Hepatocyte (in vitro differentiated cells): ENCODE measurements around the gene PDCD7.

Source experiments
- CTCF ChIP-seq: fragments of 200-600 bp; sonication (generic); IDR thresholded peaks from 2 replicates; pipeline ENCODE4 v1.5.1; 2016; ENCODE audit warnings: antibody characterized with exemption, mild to moderate bottlenecking; ENCODE audit not compliant: poor library complexity
- EZH2 ChIP-seq: fragments of 200-600 bp; sonication (generic); IDR thresholded peaks from 2 replicates; pipeline ENCODE4 v1.6.1; 2016; ENCODE audit warnings: antibody characterized with exemption, mild to moderate bottlenecking, borderline replicate concordance

GRCh38 chr15:65085207-65085753 is 48.3 kb downstream of the PDCD7 start:
- TF ChIP-seq CTCF = no peak
- TF ChIP-seq EZH2 = no peak
